GOT3 (cell line): Measurements from ENCODE around the gene WSCD2.

Experiments
- DNase-seq: peaks from one replicate; lab custom pipeline; 2025; ENCODE audit warnings: mixed read lengths; lab: John Stamatoyannopoulos, UW

Gene WSCD2

GRCh38 chr12:108235197-108235984 lies 106.3 kb downstream of the WSCD2 start:
- DNase-seq = no peak

GRCh38 chr12:108235985-108236263 lies 106.8 kb downstream of the WSCD2 start:
- DNase-seq = no peak

- DNase-seq = no peak
Observed at GRCh38 chr12:108236366-108236765, 107.3 kb downstream of the WSCD2 start.

- DNase-seq = no peak
Observed at GRCh38 chr12:108237272-108237671, 108.2 kb downstream of the WSCD2 start.

- DNase-seq = no peak
Observed at GRCh38 chr12:108238474-108238873, 109.4 kb downstream of the WSCD2 start.

GRCh38 chr12:108239378-108239777 lies 110.3 kb downstream of the WSCD2 start:
- DNase-seq = no peak

GRCh38 chr12:108240027-108240785 lies 111.1 kb downstream of the WSCD2 start:
- no peak for DNase-seq

GRCh38 chr12:108240928-108241327 lies 111.8 kb downstream of the WSCD2 start:
- DNase-seq = no peak

GRCh38 chr12:108241986-108242703 lies 113.1 kb downstream of the WSCD2 start:
- DNase-seq = no peak

- DNase-seq = no peak
Observed at GRCh38 chr12:108247130-108247529, 118.0 kb downstream of the WSCD2 start.

GRCh38 chr12:108248011-108248410 lies 118.9 kb downstream of the WSCD2 start:
- no peak for DNase-seq

- no peak for DNase-seq
Observed at GRCh38 chr12:108252523-108252922, 123.4 kb downstream of the WSCD2 start.

- no peak for DNase-seq
Observed at GRCh38 chr12:108253540-108253939, 124.5 kb downstream of the WSCD2 start.

GRCh38 chr12:108254030-108254429 lies 124.9 kb downstream of the WSCD2 start:
- DNase-seq = no peak

GRCh38 chr12:108254517-108255251 lies 125.6 kb downstream of the WSCD2 start:
- no peak for DNase-seq

- no peak for DNase-seq
Observed at GRCh38 chr12:108255252-108255602, 126.1 kb downstream of the WSCD2 start.

GRCh38 chr12:108257004-108257403 lies 127.9 kb downstream of the WSCD2 start:
- no peak for DNase-seq

- no peak for DNase-seq
Observed at GRCh38 chr12:108257610-108258106, 128.6 kb downstream of the WSCD2 start.

- DNase-seq = no peak
Observed at GRCh38 chr12:108260039-108260438, 131.0 kb downstream of the WSCD2 start.

- no peak for DNase-seq
Observed at GRCh38 chr12:108260969-108261368, 131.9 kb downstream of the WSCD2 start.

GRCh38 chr12:108265505-108265904 lies 136.4 kb downstream of the WSCD2 start:
- DNase-seq = no peak

- DNase-seq = no peak
Observed at GRCh38 chr12:108266131-108266530, 137.0 kb downstream of the WSCD2 start.
